22Rv1 (cell line): ENCODE data around the gene GRAMD4.

ENCODE experiments used
- ZFX ChIP-seq: fragments of 450-650 bp; IDR thresholded peaks from 2 replicates; pipeline ENCODE4 v1.6.1; 2017; ENCODE audit warnings: antibody characterized with exemption, borderline replicate concordance
- TF ChIP-seq, protein P1 (sequence below): fragments of 450-650 bp; IDR thresholded peaks from 2 replicates; pipeline ENCODE4 v1.5.1; 2017; ENCODE audit warnings: mild to moderate bottlenecking

DNA sequence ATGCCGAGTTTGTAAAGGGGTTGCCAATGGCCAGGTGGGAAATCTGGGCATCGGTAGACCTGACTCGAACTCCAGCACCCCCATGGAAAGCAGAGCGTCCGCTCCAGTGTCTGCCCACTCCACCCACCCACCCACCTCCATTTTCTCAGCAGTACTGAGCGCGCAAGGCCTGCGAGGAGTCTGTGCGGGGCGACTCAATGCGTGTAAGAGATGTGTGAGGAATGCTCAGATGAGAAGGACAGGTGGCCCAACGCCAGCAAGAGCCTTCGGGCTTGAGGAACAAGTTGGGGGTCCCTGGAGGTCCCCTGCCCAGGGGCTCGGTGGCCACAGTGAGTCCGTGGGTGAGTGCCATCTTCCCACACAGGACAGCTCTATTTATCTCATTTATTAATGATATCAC, 67.3 kb downstream of the GRAMD4 start:
- TF ChIP-seq, protein P1, sequence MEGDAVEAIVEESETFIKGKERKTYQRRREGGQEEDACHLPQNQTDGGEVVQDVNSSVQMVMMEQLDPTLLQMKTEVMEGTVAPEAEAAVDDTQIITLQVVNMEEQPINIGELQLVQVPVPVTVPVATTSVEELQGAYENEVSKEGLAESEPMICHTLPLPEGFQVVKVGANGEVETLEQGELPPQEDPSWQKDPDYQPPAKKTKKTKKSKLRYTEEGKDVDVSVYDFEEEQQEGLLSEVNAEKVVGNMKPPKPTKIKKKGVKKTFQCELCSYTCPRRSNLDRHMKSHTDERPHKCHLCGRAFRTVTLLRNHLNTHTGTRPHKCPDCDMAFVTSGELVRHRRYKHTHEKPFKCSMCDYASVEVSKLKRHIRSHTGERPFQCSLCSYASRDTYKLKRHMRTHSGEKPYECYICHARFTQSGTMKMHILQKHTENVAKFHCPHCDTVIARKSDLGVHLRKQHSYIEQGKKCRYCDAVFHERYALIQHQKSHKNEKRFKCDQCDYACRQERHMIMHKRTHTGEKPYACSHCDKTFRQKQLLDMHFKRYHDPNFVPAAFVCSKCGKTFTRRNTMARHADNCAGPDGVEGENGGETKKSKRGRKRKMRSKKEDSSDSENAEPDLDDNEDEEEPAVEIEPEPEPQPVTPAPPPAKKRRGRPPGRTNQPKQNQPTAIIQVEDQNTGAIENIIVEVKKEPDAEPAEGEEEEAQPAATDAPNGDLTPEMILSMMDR: no peak
- TF ChIP-seq ZFX: no peak
